ENCODE measurements around the gene TMEM132D.

DNA sequence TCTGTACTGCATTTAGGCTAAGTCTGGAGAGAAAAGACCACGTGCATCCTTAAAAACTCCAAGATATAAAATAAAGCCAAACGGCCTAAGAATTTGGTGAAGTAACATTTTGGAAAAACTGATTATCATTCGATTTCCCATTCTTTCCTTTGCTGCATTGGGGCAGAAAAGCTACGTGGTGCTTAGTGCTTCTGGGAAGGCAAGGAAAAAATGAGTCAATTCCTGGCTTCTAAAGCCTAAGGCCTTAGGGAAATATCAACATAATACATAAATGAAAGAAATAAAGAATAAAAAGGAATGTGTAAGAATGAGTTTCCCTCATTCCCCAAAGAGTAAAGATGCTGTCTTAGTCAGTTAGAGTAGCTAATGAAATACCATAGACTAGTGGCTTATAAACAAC, 530.1 kb downstream of the TMEM132D start:
- TF ChIP-seq GATA2 (IDR thresholded peaks at IDR 0.05; ENCODE audit: low read depth, low read length): no peak
- TF ChIP-seq GATA3 (IDR thresholded peaks at IDR 0.05; ENCODE audit: low read depth, low read length): no peak
